Ascending aorta (tissue), 2 donors: Measurements from ENCODE around the gene ARHGEF19. TPM values are rescaled to one million over a fixed set of nuclear protein-coding genes. Genes with fewer than 3 reads are reported as not detected.
"Not testable (repeated sequence)": the region's sequence is repeated elsewhere in the genome, so short reads cannot be mapped to it uniquely, and the experiment has no call there.

Source experiments
- DNase-seq, 2 donors: peaks; one replicate each; pipeline ENCODE4 v3.0.0-alpha.2; 2019; ENCODE audit warnings: low spot score in 2 of 2
- H3K27ac ChIP-seq, 2 donors: fragments of 200-600 bp; sonication (generic); one replicate each; pipeline ENCODE4 v1.5.1; 2016 to 2017; ENCODE audit warnings: mild to moderate bottlenecking in 1 of 2
- H3K27me3 ChIP-seq: fragments of 200-600 bp; sonication (generic); one replicate; pipeline ENCODE4 v1.5.1; 2017
- H3K36me3 ChIP-seq, 2 donors: fragments of 200-600 bp; sonication (generic); one replicate each; pipeline ENCODE4 v1.5.1; 2016
- H3K4me1 ChIP-seq, 2 donors: fragments of 200-600 bp; sonication (generic); one replicate each; pipeline ENCODE4 v1.5.1; 2016 to 2017; ENCODE audit warnings: mild to moderate bottlenecking in 1 of 2
- H3K4me3 ChIP-seq, 2 donors: fragments of 200-600 bp; sonication (generic); one replicate each; pipeline ENCODE4 v1.5.1; 2016 to 2017; ENCODE audit warnings: mild to moderate bottlenecking in 1 of 2
- H3K9me3 ChIP-seq, 2 donors: fragments of 200-600 bp; sonication (generic); one replicate each; pipeline ENCODE4 v1.5.1; 2016
- CTCF ChIP-seq, 3 experiments: fragments of 200-600 bp in 2 of 3; fragments of 450-650 bp in 1 of 3; sonication (generic) in 2 of 3; IDR thresholded peaks; one replicate each; pipeline ENCODE4 v1.5.1; 2016 to 2019; ENCODE audit warnings: antibody characterized with exemption in 3 of 3, mild to moderate bottlenecking in 1 of 3, moderate library complexity in 1 of 3
- intact Hi-C: fragments of 100-400 bp; cut with DNase I; formaldehyde crosslinking; loops from one replicate; pipeline ENCODE4 v1.15.1; 2023
- total RNA-seq: library from RNA; depleted of rRNA; stranded (reverse); fragments of >200 nt; gene quantifications from one replicate; pipeline ENCODE4 v1.1.0, GENCODE V29; 2016

Gene ARHGEF19
- total RNA-seq: 1.5 TPM

- H3K4me3 ChIP-seq: no peak within 1 kb of the TSS
- no peaks in the 10 kb centered on the region for H3K36me3 ChIP-seq
- no peak for DNase-seq
- H3K27ac ChIP-seq: no peak within 1 kb of the TSS
- intact Hi-C loops: no loop called here
- no peak for TF ChIP-seq CTCF (IDR thresholded peaks at IDR 0.05)
- no peaks in the 10 kb centered on the region for H3K27me3 ChIP-seq
- peaks cover 1 to 8% of the 10 kb centered on the region in 2 donors for H3K4me1 ChIP-seq
- H3K9me3 ChIP-seq: no peaks in the 10 kb centered on the region
Observed at GRCh38 chr1:16212251-16212961, at the start of gene ARHGEF19. Gene ARHGEF19 (minus strand): TSS chr1:16212652. CDS start chr1:16209054, 3,598 bp downstream.

- Histone ChIP-seq H3K27me3 (no peaks in the 10 kb centered on the region), H3K27ac (peak overlapping the region in 1 of 2 donors; percentile 22), H3K36me3 (peaks cover 3 to 4% of the 10 kb centered on the region in 2 donors), H3K4me3 (no peak overlapping the region), H3K9me3 (no peaks in the 10 kb centered on the region), H3K4me1 (peaks cover 0 to 42% of the 10 kb centered on the region in 2 donors)
- intact Hi-C loops: no loop called here
- DNase-seq: peak in 1 of 2 donors; percentile 24
- no peak for TF ChIP-seq CTCF (IDR thresholded peaks at IDR 0.05)
Observed at GRCh38 chr1:16262067-16262466, 49.6 kb upstream of the ARHGEF19 start.

- peaks cover 4 to 12% of the 10 kb centered on the region in 2 donors for H3K36me3 ChIP-seq
- H3K4me1 ChIP-seq: peaks cover 0 to 41% of the 10 kb centered on the region in 2 donors
- peak overlapping the region; percentile 22 to 46 for H3K27ac ChIP-seq
- no peaks in the 10 kb centered on the region for H3K9me3 ChIP-seq
- no peaks in the 10 kb centered on the region for H3K27me3 ChIP-seq
- no peak for DNase-seq
- intact Hi-C loops: no loop called here
- no peak overlapping the region for H3K4me3 ChIP-seq
- TF ChIP-seq CTCF (IDR thresholded peaks at IDR 0.05): no peak
Observed at GRCh38 chr1:16260814-16261213, 48.4 kb upstream of the ARHGEF19 start.

GRCh38 chr1:16258591-16259135 is 46.2 kb upstream of the ARHGEF19 start:
- Histone ChIP-seq H3K36me3 (peaks cover 17 to 25% of the 10 kb centered on the region in 2 donors), H3K4me1 (peaks cover 0 to 36% of the 10 kb centered on the region in 2 donors), H3K27ac (no peak overlapping the region), H3K9me3 (no peaks in the 10 kb centered on the region), H3K27me3 (no peaks in the 10 kb centered on the region), H3K4me3 (no peak overlapping the region)
- no peak for TF ChIP-seq CTCF (IDR thresholded peaks at IDR 0.05)
- DNase-seq: peak in 1 of 2 donors; percentile 39
- intact Hi-C loops: no loop called here

- H3K36me3 ChIP-seq: peaks cover 17 to 26% of the 10 kb centered on the region in 2 donors
Observed at GRCh38 chr1:16257968-16258367, 45.5 kb upstream of the ARHGEF19 start.

GRCh38 chr1:16257556-16257955 is 45.1 kb upstream of the ARHGEF19 start:
- peak in 1 of 2 donors; percentile 28 for DNase-seq
- H3K9me3 ChIP-seq, H3K4me3 ChIP-seq, intact Hi-C loops, H3K27me3 ChIP-seq, H3K27ac ChIP-seq: not testable (repeated sequence)
- peaks cover 21 to 30% of the 10 kb centered on the region in 2 donors for H3K36me3 ChIP-seq
- peaks cover 0 to 42% of the 10 kb centered on the region in 2 donors for H3K4me1 ChIP-seq

More at GRCh38 chr1:16257968-16258367, 45.5 kb upstream of the ARHGEF19 start:
- intact Hi-C loops: no loop called here
- Histone ChIP-seq H3K4me1 (peaks cover 0 to 42% of the 10 kb centered on the region in 2 donors), H3K27me3 (no peaks in the 10 kb centered on the region), H3K9me3 (no peaks in the 10 kb centered on the region), H3K4me3 (no peak overlapping the region), H3K27ac (no peak overlapping the region)
- no peak for DNase-seq
- no peak for TF ChIP-seq CTCF (IDR thresholded peaks at IDR 0.05)
